ENCODE data around the gene NAP1L2. TPM values are rescaled to one million over a fixed set of nuclear protein-coding genes. Genes with fewer than 3 reads are reported as not detected.

The NAP1L2 gene
- 1 to 10 TPM in 1 of 4 donors, under 1 TPM in 3; 0.54 to 2.1 (median 0.97) TPM for total RNA-seq
- polyA plus RNA-seq: under 1 TPM; 0.10 to 0.93 (median 0.63) TPM
- long read RNA-seq, donor 1: 0 reads
- long read RNA-seq, donor 2: 0 reads

- Histone ChIP-seq H3K4me1 (no peaks in the 10 kb centered on the region), H3K36me3 (ENCODE audit: insufficient read depth in 1 of 2, low read depth in 1 of 2) (no peaks in the 10 kb centered on the region), H3K9me3 (no peaks in the 10 kb centered on the region), H3K27me3 (ENCODE audit: insufficient read depth in 3 of 3, low read length in 2 of 3) (peaks cover 0 to 24% (median 0%) of the 10 kb centered on the region in 3 donors), H3K27ac (no peak within 1 kb of the TSS), H3K4me3 (peak within 1 kb of the TSS; percentile 57)
- whole genome bisulfite sequencing, 3 donors: 1 to 28% (median 2%) methylated on average over 28 to 30 of the region's 30 CpGs
- ATAC-seq (peak; percentile 23 to 68 (median 62)), DNase-seq (peak; percentile 17 to 46)
- TF ChIP-seq CTCF (IDR thresholded peaks at IDR 0.05): no peak
- intact Hi-C loops (cut with DNase I): loop anchor here in 1 of 2 donors (10.0 kb wide), 1 partner anchor 60 kb away; no protein-coding TSS in a partner anchor
Observed at GRCh38 chrX:73214426-73215094, at the start of gene NAP1L2. Gene NAP1L2, minus strand, starts transcription at chrX:73214851. Its CDS starts 359 bp downstream, at chrX:73214492.

GRCh38 chrX:73262991-73263390 is 48.3 kb upstream of the NAP1L2 start:
- Histone ChIP-seq H3K27me3 (ENCODE audit: insufficient read depth in 3 of 3, low read length in 2 of 3) (peaks cover 0 to 25% (median 0%) of the 10 kb centered on the region in 3 donors), H3K9me3 (no peaks in the 10 kb centered on the region), H3K4me3 (no peak overlapping the region), H3K27ac (no peak overlapping the region), H3K36me3 (ENCODE audit: insufficient read depth in 1 of 2, low read depth in 1 of 2) (no peaks in the 10 kb centered on the region), H3K4me1 (no peaks in the 10 kb centered on the region)
- TF ChIP-seq CTCF (IDR thresholded peaks at IDR 0.05): no peak
- DNase-seq (no peak), ATAC-seq (no peak)
- 22 to 28% (median 27%) methylated on average over 2 of the region's 2 CpGs for WGBS, 3 donors
- intact Hi-C loops (cut with DNase I): no loop called here

DNA sequence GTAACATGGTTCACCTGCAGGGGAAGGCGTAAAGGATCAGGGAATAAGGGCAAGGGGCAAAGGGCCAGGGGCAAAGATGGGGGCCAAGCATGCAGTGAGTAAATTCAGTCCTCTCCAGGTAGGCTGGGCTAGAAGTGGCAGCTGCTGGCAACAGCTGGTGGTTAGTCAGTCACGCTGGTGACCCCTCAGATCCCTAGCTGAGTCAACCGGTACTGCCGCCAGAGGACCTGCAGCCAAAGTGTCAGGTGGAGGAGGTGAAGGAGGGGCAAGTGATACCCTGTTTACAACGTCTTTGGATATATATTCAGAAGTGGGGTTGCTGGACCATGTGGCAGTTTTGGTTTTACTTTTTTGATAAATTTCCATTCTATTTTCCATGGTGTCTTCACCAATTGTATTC is 24.6 kb upstream of the NAP1L2 start:
- WGBS, 3 donors: 25 to 40% (median 36%) methylated on average over 5 of the region's 5 CpGs
- Histone ChIP-seq H3K4me1 (no peaks in the 10 kb centered on the region), H3K9me3 (no peaks in the 10 kb centered on the region), H3K27me3 (ENCODE audit: insufficient read depth in 3 of 3, low read length in 2 of 3) (no peaks in the 10 kb centered on the region), H3K27ac (no peak overlapping the region), H3K4me3 (no peak overlapping the region), H3K36me3 (ENCODE audit: insufficient read depth in 1 of 2, low read depth in 1 of 2) (no peaks in the 10 kb centered on the region)
- no peak for TF ChIP-seq CTCF (IDR thresholded peaks at IDR 0.05)
- no peak for ATAC-seq
- DNase-seq: no peak
- intact Hi-C loops (cut with DNase I): no loop called here

DNA sequence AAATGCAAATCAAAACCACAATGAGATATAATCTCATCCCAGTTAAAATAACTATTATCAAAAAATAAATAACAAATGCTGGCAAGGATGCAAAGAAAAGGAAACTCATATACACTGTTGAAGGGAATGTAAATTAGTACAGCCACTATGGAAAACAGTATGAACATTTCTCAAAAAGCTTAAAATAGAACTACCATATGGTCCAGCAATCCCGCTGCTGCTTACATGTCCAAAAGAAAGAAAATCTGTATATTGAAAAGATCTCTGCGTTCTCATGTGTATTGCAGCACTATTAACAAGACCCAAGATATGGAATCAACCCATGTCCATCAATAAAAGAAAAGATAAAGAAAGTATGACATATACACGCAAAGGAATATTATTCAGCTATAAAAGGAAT is 3.0 kb upstream of the NAP1L2 start:
- ATAC-seq: no peak
- no peak for TF ChIP-seq CTCF (IDR thresholded peaks at IDR 0.05)
- H3K27me3 ChIP-seq (ENCODE audit: insufficient read depth in 3 of 3, low read length in 2 of 3): peaks cover 0 to 9% (median 0%) of the 10 kb centered on the region in 3 donors
- H3K27ac ChIP-seq: no peak overlapping the region
- H3K36me3 ChIP-seq (ENCODE audit: insufficient read depth in 1 of 2, low read depth in 1 of 2): no peaks in the 10 kb centered on the region
- H3K9me3 ChIP-seq: peaks cover 9% of the 10 kb centered on the region
- 64 to 84% (median 69%) methylated on average over 3 of the region's 3 CpGs for WGBS, 3 donors
- H3K4me3 ChIP-seq: no peak overlapping the region
- DNase-seq: no peak
- intact Hi-C loops (cut with DNase I): loop anchor here in 1 of 2 donors (10.0 kb wide), 1 partner anchor 63 kb away; no protein-coding TSS in a partner anchor
- no peaks in the 10 kb centered on the region for H3K4me1 ChIP-seq
